ENCODE measurements around the gene CLPX.

The CLPX gene

DNA sequence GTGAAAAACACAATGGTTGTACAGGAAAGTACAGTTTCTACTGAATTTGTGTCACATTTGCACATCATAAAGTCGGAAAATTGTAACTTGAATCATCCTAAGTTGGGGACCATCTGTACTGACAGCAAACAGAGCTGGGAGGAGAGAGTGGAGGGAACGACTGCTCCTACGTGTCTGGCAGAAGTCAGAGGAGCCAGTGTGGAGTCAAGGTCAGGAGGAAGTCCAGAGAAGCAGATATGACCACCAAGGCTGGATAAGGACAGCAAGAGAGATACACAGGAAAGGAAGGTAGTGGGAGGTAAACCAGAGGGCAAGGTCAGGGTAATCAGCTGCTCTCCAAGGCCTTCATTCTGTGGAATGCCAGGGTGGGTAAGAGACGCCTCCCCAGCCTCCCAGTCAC is 28.9 kb upstream of the CLPX start:
- Histone ChIP-seq H3K4me3 (ENCODE audit: low read length) (no peak overlapping the region), H3K27me3 (ENCODE audit: control insufficient read depth, insufficient read depth, low read length) (no peaks in the 10 kb centered on the region), H3K4me1 (ENCODE audit: control insufficient read depth, insufficient read depth, low read length) (no peaks in the 10 kb centered on the region), H3K9me3 (ENCODE audit: control insufficient read depth, low read length) (no peaks in the 10 kb centered on the region), H3K36me3 (ENCODE audit: control insufficient read depth, insufficient read depth, low read length) (no peaks in the 10 kb centered on the region), H3K9ac (ENCODE audit: low read length) (no peak overlapping the region)

GRCh38 chr15:65213241-65213640 is 28.1 kb upstream of the CLPX start:
- Histone ChIP-seq H3K4me1 (ENCODE audit: control insufficient read depth, insufficient read depth, low read length) (no peaks in the 10 kb centered on the region), H3K27me3 (ENCODE audit: control insufficient read depth, insufficient read depth, low read length) (no peaks in the 10 kb centered on the region), H3K9ac (ENCODE audit: low read length) (no peak overlapping the region), H3K4me3 (ENCODE audit: low read length) (no peak overlapping the region), H3K9me3 (ENCODE audit: control insufficient read depth, low read length) (no peaks in the 10 kb centered on the region), H3K36me3 (ENCODE audit: control insufficient read depth, insufficient read depth, low read length) (no peaks in the 10 kb centered on the region)

DNA sequence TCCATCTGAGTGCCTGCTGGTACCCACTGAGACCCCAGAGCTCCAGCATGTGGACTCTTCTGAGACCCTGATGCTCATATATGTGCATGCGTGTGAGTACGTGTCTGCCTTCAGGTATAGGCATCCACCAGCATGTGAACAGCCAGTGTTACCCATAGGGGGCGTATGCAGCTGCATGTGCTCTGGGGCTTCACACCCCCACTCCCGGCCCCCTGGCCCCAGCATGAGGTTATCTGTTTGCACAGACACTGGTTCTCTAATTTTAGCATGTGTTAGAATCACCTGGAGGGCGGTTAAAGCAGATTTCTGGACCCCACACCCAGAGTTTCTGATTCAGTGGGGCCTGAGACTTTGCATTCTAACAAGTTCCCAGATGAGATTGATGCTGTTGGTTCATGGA is 27.0 kb upstream of the CLPX start:
- Histone ChIP-seq H3K4me3 (ENCODE audit: low read length) (no peak overlapping the region), H3K27me3 (ENCODE audit: control insufficient read depth, insufficient read depth, low read length) (no peaks in the 10 kb centered on the region), H3K36me3 (ENCODE audit: control insufficient read depth, insufficient read depth, low read length) (no peaks in the 10 kb centered on the region), H3K9me3 (ENCODE audit: control insufficient read depth, low read length) (no peaks in the 10 kb centered on the region), H3K9ac (ENCODE audit: low read length) (no peak overlapping the region), H3K4me1 (ENCODE audit: control insufficient read depth, insufficient read depth, low read length) (no peaks in the 10 kb centered on the region)

DNA sequence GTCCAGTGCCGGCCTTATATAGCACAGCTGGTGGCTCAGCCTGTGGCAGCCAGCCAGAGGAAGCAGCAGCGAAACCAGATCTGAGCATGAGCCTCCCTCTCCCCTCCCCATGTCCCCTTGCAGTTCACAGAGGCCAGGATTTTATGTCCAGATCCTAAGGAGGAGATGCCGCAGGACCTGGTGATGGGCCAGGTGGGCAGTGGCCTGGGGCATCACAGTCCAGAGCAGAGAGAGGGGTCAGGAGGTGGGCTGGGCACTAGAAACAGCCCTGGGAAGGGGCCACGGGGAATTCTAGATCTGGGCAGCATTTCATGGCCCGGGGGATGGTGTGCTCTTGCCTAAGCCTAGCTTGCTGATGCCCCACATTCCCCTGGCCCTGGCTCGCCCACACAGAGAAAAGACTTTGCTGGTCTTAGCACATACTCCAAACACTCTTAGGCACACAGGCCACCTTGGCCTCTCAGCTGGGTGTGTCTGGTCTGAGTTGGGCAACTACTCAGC is 26.4 kb upstream of the CLPX start:
- Histone ChIP-seq H3K9ac (ENCODE audit: low read length) (no peak overlapping the region), H3K4me3 (ENCODE audit: low read length) (no peak overlapping the region), H3K36me3 (ENCODE audit: control insufficient read depth, insufficient read depth, low read length) (no peaks in the 10 kb centered on the region), H3K4me1 (ENCODE audit: control insufficient read depth, insufficient read depth, low read length) (no peaks in the 10 kb centered on the region), H3K9me3 (ENCODE audit: control insufficient read depth, low read length) (no peaks in the 10 kb centered on the region), H3K27me3 (ENCODE audit: control insufficient read depth, insufficient read depth, low read length) (no peaks in the 10 kb centered on the region)

DNA sequence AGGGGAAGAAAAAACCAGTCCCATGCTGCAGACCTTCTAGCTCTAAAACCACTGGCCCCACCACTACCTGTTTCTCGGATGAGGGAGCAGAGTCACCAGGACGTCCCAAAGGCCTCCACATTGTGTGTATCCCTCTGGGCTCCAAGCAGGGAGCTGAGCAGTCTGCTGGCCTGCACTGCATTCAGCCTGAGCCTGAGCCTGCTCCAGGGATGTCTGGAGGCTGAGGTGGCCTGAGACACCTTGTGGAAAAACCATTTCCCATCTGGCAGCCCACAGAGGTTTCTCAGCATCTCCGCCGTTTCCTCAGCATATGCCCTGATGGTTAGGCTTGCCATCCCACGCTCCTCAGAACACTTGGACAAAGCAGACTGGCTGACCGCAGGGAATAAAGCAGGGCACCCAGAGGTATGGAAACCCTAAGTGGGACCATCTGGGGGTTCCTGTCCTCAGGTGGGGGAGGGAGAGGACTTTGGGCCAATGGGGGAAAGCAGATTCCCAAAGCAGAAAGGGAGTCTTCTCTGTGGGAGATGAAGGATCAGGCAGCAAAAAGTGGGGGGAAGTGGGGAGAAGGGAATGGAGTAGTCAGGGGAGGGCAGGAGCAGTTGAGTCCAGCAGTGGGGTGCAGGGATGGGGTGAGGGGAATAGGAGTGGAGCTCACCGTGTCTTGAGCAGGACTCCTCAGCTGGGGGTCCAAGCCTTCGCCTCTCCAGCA is 25.8 kb upstream of the CLPX start, which contains the start of gene CILP:
TSS of gene CILP (minus strand) at position 704 of the 712 bp plus-strand sequence. CDS start 1,718 bp downstream, outside the sequence.
- H3K27me3 ChIP-seq (ENCODE audit: control insufficient read depth, insufficient read depth, low read length): no peaks in the 10 kb centered on the region
- H3K9me3 ChIP-seq (ENCODE audit: control insufficient read depth, low read length): no peaks in the 10 kb centered on the region
- no peaks in the 10 kb centered on the region for H3K36me3 ChIP-seq (ENCODE audit: control insufficient read depth, insufficient read depth, low read length)
- no peak within 1 kb of the TSS for H3K4me3 ChIP-seq (ENCODE audit: low read length)
- no peaks in the 10 kb centered on the region for H3K4me1 ChIP-seq (ENCODE audit: control insufficient read depth, insufficient read depth, low read length)
- H3K9ac ChIP-seq (ENCODE audit: low read length): no peak within 1 kb of the TSS

DNA sequence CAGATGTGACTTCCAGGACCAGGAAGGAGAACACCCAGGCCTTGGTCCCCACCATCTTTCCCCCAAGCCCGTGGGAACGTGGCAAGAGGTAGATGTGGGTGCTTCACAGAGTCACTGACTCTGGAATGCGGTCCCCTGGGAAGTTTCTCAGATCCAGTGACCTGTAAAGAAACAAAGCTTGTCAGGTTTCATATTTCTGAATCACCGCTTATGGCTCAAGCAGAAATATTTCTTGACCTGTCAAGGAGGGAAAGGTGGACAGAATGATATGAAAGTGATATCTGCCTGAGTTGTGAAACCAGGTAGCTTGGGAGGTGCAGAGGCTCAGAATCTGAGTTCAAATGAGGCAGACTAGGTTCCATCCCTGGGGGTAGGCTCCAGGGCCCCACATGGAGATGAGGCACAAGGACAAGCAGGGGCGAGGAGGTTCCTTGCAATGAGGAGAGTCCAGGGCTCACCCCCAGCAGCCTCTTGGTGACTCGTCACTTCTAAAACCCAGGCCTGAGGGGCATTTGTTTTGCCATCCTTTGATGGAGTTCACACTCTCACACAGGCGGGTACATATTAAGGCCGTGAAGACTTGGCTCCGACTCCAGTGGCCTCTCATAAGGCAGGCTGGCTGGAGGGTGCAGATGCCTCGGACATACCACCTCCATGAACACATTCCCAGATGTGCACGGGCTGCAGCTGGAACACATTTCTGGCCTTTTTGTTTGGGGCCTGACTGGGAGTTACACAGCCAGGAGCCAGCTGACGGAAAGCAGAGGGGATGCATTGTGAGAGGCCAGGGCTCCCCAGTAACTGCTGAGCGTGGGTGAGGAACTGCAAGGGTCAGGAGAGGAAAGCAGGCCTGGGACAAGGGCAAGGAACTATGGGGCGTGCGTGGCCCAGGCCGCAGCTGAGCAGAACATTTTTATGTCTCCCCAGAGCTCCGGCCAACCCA is 24.8 kb upstream of the CLPX start:
- Histone ChIP-seq H3K4me3 (ENCODE audit: low read length) (no peak overlapping the region), H3K36me3 (ENCODE audit: control insufficient read depth, insufficient read depth, low read length) (no peaks in the 10 kb centered on the region), H3K9me3 (ENCODE audit: control insufficient read depth, low read length) (no peaks in the 10 kb centered on the region), H3K9ac (ENCODE audit: low read length) (no peak overlapping the region), H3K27me3 (ENCODE audit: control insufficient read depth, insufficient read depth, low read length) (no peaks in the 10 kb centered on the region), H3K4me1 (ENCODE audit: control insufficient read depth, insufficient read depth, low read length) (no peaks in the 10 kb centered on the region)

GRCh38 chr15:65208647-65209046 is 23.5 kb upstream of the CLPX start:
- Histone ChIP-seq H3K4me1 (ENCODE audit: control insufficient read depth, insufficient read depth, low read length) (no peaks in the 10 kb centered on the region), H3K4me3 (ENCODE audit: low read length) (no peak overlapping the region)

DNA sequence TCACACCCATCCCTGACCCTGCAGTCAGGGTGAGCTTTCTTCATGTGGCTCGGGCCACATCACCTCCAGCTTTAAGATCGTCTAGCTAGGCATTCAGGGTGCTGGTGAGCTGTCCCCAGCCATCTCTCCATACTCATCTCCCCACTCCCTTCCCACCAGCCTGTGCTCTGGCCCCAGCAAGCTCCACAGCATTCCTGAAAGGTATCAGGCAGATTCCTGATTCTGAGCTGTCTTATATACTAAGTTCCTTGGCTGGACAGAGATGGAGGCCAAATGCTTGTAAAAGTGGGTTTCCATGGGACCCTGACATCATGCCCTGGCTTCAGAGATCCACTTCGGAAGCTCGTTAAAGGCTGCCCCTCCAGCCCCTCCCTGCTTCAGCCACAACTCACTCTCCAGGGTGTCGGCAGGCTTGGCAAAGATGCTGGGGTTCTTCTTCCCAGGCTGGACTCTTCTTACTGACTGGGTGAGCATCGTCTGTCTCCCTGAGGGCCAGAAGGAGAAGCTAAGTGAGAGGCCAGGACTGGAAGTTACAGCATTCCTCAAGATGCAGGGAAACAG is 22.2 kb upstream of the CLPX start:
- no peaks in the 10 kb centered on the region for H3K27me3 ChIP-seq (ENCODE audit: control insufficient read depth, insufficient read depth, low read length)
- H3K9ac ChIP-seq (ENCODE audit: low read length): no peak overlapping the region
- no peaks in the 10 kb centered on the region for H3K9me3 ChIP-seq (ENCODE audit: control insufficient read depth, low read length)
- no peak overlapping the region for H3K4me3 ChIP-seq (ENCODE audit: low read length)
- H3K36me3 ChIP-seq (ENCODE audit: control insufficient read depth, insufficient read depth, low read length): no peaks in the 10 kb centered on the region
- H3K4me1 ChIP-seq (ENCODE audit: control insufficient read depth, insufficient read depth, low read length): no peaks in the 10 kb centered on the region

More at GRCh38 chr15:65208647-65209046, 23.5 kb upstream of the CLPX start:
- H3K27me3 ChIP-seq (ENCODE audit: control insufficient read depth, insufficient read depth, low read length): no peaks in the 10 kb centered on the region
- no peaks in the 10 kb centered on the region for H3K9me3 ChIP-seq (ENCODE audit: control insufficient read depth, low read length)
- no peak overlapping the region for H3K9ac ChIP-seq (ENCODE audit: low read length)
- H3K36me3 ChIP-seq (ENCODE audit: control insufficient read depth, insufficient read depth, low read length): no peaks in the 10 kb centered on the region

DNA sequence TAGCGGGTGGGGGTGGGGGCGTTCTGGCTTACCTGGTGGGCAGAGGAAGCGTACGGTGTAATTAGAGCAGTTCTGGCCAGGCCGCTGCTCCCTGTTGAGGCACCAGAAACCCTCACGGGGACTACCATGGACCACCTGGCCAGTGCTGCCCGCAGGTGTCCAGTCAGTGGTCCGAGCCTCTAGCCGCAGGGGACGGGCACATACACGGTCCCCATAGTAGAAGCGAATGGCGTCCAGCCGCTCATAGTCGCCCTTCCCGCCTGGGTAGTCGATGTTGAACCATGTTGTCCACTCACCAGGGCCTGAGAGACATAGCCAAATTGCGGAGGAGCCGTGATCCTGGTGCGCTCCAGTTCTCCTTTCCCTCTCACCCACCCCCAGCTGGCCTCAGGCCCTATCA is 21.6 kb upstream of the CLPX start:
- Histone ChIP-seq H3K9ac (ENCODE audit: low read length) (no peak overlapping the region), H3K4me1 (ENCODE audit: control insufficient read depth, insufficient read depth, low read length) (no peaks in the 10 kb centered on the region), H3K4me3 (ENCODE audit: low read length) (no peak overlapping the region), H3K27me3 (ENCODE audit: control insufficient read depth, insufficient read depth, low read length) (no peaks in the 10 kb centered on the region), H3K36me3 (ENCODE audit: control insufficient read depth, insufficient read depth, low read length) (no peaks in the 10 kb centered on the region), H3K9me3 (ENCODE audit: control insufficient read depth, low read length) (no peaks in the 10 kb centered on the region)

- no peaks in the 10 kb centered on the region for H3K36me3 ChIP-seq (ENCODE audit: control insufficient read depth, insufficient read depth, low read length)
- no peaks in the 10 kb centered on the region for H3K27me3 ChIP-seq (ENCODE audit: control insufficient read depth, insufficient read depth, low read length)
- H3K4me3 ChIP-seq (ENCODE audit: low read length): no peak overlapping the region
- H3K9me3 ChIP-seq (ENCODE audit: control insufficient read depth, low read length): no peaks in the 10 kb centered on the region
- no peaks in the 10 kb centered on the region for H3K4me1 ChIP-seq (ENCODE audit: control insufficient read depth, insufficient read depth, low read length)
- H3K9ac ChIP-seq (ENCODE audit: low read length): no peak overlapping the region
Measured at GRCh38 chr15:65204931-65205660, 20.0 kb upstream of the CLPX start.

DNA sequence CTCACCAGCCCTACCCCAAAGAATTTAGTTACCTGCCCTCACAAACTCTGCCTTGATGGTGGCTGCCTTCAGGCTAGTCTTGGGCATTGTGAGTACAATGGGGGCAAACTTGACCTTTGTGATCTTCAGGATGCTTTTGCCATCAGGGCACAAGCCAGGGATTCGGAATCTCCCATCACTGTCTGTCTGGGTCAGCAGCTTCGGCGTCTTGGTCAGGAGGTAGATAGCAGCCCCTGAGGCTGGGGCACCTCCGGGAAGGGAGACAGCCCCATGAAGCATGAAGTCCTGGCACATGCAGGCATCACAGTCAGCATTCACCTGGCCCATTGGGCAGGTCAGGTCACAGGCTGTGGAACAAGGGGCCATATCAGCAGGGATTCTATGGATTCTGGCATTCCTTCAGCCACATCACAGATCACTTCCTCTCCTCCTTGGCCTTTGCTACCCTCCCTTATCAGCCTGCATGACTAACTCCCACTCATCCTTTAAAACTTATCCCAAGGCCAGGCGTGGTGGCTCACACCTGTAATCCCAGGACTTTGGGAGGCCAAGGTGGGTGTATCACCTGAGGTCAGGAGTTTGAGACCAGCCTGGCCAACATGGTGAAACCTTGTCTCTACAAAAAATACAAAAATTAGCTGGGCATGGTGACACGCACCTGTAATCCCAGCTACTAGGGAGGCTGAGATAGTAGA is 19.2 kb upstream of the CLPX start:
- Histone ChIP-seq H3K36me3 (ENCODE audit: control insufficient read depth, insufficient read depth, low read length) (no peaks in the 10 kb centered on the region), H3K27me3 (ENCODE audit: control insufficient read depth, insufficient read depth, low read length) (no peaks in the 10 kb centered on the region)

More for the DNA sequence above, 19.2 kb upstream of the CLPX start:
- Histone ChIP-seq H3K4me1 (ENCODE audit: control insufficient read depth, insufficient read depth, low read length) (no peaks in the 10 kb centered on the region), H3K9me3 (ENCODE audit: control insufficient read depth, low read length) (no peaks in the 10 kb centered on the region), H3K9ac (ENCODE audit: low read length) (no peak overlapping the region), H3K4me3 (ENCODE audit: low read length) (no peak overlapping the region)
